HG03565 (cell line): ENCODE measurements around the gene ACYP2.

Experiments
- ATAC-seq: cut with Tn5 transposase; IDR thresholded peaks from one replicate; pipeline ENCODE4 v1.9.1; 2021; ENCODE audit warnings: mild to moderate bottlenecking, moderate library complexity; ENCODE audit not compliant: unreplicated experiment

The ACYP2 gene

DNA sequence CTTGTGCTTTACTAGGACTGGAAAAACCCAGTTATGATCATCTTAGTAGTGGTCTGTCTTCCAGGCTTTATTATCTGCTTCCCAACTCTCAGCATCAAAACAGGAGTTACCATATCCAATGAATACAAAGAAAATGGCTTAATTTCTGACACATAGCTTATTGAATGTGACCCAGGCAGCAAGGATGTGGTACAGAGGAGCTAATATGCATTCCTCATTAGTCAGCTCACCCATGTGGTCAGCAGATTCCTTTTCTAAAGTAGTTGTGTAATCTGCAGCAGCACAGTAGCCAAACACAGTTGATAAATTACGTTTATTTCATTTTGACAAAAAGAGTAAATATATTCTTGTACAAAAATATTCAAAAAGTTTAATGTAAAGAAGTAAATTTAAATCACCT, 97.0 kb downstream of the ACYP2 start:
- no peak for ATAC-seq

DNA sequence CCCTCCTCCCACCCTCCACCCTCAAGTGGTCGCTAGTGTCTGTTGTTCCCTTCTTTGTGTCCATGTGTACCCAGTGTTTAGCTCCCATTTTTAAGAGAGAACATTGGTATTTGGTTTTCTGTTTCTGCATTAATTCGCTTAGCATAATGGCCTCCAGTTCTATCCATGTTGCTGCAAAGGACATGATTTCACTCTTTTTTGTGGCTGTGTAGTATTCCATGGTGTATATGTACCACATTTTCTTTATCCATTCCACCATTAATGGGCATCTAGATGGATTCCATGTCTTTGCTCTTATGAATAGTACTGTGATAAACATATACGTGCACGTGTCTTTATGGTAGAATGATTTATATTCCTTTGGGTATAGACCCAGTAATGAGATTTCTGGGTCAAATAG, 97.7 kb downstream of the ACYP2 start:
- ATAC-seq: no peak

DNA sequence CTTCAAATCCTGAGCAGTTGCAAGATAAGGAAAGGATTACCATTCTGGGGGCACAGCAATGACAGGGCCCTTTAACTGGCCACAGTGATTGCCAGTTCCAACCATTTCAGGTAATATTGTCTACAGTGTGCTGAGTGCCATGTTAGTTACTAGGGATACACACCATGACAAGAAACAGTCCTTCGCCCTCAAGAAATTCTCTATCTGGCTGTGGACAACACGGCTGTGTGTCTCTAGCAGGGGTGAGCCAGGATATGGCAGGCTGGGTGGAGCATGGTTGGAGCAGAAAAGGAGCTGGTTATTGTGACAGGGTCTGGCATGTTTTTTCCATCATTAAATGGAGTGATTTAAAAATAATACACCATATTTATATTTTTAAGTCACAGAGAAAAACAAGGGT, 109.6 kb downstream of the ACYP2 start:
- no peak for ATAC-seq

DNA sequence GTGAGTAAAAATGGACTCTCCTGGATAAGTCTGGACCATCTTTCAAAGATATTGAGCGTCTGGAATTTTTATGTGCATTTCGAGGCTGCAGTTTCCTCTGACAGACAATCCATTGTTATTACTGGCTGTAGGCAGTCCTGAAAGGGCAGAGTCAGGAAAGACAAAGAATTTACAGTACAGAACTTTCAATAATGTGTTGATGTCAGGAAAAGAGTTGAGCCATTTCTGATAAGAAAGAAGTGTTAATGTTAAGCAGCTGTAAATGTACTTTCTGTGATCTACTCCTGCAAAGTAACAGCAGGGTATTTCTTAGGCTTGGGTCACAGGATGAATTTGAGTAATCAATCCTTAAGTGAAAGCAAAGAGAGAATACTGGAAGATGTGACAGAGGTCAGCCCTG, 110.8 kb downstream of the ACYP2 start:
- no peak for ATAC-seq

DNA sequence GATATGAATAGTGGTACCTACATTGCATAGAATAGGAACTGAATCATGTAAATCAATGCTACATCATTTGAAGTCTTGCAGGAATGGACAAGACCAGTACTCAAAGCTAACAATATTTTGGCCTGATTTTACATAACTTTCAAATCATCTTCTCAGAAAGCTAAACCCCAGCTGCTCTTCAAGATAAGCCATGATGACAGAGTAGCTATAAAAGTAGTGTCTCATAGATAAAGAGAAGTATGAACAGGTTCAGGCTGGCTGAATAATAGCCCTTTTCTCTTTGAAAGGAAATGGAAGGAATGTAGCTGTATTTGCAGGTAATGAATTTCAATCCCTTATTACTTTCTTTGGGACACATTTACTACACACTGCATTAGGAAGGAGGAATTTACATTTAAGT, 112.4 kb downstream of the ACYP2 start:
- ATAC-seq: no peak

DNA sequence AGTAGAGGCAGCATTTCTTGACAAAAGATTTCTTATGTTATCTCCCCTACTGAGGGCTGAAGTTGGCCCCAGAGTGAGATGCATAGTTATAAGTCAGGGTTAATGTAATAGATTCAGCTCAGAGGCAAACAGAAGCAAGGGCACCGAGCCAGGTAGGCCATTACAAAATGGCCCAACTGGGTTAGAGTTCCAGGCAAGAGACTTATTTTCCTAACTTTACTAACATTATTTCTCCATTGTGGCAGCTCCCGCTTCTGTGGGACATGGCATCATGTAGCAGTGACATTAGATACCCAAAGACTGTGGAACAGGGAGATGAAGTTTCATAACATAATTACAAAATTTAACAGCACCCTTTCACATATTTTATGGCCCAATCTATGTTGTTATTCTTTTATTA, 113.5 kb downstream of the ACYP2 start:
- no peak for ATAC-seq

DNA sequence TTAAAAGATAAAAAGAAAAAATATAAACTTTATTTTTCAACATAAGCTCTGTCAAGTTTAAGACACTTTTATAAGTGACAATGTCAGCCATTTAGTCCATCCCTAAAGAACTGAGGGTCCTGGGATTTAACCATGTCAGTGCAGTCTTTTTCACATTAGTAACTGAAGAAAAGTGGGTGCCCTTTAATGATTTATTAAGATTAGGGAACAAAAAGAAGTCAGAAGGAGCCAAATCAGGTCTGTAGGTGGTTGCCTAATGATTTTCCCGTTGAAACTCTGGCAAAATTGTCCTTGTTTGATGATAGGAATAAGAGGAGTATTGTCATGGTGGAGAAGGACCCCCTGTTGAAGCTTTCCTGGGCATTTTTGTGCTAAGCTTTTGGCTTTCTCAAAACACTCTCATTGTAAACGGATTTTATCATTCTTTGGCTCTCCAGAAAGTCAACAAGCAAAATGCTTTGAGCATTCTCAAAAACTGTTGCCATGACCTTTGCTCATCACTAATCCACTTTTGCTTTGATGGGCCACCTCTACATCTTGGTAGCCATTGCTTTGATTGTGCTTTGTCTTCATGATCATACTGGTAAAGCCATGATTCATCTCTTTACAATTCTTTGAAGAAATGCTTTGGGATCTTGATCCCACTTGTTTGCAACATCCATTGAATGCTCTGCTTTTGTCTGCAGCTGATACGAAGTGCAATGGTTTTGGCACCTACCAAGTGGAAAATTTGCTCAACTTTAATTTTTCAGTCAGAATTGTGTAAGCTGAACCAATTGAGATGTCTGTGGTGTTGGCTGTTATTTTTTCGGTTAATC, 118.6 kb downstream of the ACYP2 start:
- ATAC-seq: no peak

DNA sequence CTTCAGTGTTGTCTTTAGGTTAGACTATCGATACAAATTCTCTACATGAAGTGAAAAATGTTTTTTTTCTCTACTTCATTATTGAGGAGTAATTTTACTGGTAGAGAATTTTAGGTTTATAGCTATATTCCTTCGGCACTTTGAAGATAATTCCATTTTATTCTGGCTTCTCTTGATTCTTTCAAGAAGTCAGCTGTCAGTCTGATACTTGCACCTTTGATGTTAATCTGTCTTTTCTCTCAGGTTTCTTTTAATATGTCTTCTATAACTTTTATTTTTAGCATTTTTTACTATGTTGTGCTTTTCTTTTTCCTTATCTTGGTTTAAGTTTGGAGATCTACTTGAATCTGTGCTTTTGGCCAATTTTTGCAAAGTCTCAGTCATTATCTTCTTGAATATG, 122.0 kb downstream of the ACYP2 start:
- ATAC-seq: no peak

DNA sequence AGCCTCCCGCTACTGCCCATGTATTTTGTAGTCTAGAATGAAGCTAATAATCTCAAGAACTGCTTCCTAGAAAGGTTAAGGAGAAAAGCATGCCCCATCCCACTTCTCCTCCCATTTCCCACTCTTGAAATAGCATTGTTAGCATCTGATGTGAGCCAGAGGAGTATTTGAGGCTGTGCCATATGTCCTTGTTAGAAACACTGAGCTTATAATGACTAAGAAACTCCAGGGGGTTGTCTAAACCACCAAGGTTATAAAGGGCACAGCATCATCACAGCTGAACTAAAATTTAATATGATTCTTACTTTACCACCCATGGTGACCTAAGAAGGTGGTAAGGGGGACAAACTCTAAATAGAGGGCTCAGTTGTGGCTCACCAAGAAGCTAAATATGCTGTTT, 124.0 kb downstream of the ACYP2 start:
- ATAC-seq: no peak

DNA sequence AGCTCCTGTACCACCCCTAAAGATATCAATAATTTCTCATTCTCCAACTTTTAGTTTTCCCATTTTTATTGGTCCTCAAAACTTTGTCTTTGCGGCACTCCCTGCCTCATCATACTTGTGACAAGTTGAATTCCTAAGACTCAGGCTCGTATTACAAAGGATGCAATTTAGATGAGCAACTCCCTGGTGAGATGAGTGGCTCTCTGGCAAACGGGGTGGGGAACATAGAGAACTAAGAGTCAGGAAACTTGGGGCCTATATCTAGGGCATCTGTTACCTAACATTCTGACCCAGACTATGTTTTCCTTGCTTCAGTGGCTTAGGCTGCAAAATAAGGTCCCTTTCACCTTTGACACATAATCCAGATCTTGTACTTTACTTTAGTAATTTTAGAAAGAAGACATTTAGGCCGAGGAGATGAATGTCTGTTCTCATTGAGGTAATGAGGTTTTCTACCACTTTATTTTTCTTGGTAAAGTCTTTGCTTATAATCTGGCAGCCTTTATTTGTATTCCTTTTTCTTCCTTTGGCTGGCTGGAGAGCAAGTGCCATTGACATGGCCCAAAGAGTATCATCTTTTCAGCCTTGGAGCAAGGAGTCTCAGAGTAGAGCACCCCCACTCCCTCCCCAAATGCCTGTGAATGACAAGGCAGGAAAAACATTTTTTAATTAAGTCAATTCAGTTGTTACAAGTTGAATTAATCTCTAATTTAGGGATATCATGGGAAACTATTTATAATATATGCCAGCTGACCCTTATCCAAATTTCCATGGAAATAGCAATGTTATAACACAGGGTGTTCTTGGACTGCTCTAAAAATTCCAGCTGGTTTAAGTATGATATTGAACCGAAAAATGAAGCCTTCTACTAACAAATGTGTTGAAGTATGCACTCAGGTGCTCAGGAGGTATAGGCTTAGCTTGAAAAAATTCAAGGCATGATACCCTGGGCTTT, 125.4 kb downstream of the ACYP2 start:
- ATAC-seq: no peak

DNA sequence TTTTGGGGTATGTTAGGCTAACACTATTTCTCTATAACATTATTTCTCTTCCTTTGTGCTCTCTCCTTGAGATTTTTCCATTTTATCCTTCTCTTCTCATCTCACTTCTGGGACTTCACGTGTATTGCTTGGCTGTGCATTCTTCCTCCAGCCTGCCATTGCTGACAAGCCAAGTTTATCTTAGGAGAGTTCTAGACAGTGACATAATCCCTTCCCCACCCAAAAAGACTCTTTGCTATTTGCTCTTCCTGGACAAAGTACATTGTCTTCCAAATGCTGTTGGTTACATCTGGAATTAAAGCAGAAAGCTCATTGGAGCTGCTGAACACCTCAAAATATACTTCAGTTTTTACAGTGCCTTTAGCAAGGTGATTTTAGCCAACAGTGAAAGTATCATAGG, 131.7 kb downstream of the ACYP2 start:
- ATAC-seq: no peak

DNA sequence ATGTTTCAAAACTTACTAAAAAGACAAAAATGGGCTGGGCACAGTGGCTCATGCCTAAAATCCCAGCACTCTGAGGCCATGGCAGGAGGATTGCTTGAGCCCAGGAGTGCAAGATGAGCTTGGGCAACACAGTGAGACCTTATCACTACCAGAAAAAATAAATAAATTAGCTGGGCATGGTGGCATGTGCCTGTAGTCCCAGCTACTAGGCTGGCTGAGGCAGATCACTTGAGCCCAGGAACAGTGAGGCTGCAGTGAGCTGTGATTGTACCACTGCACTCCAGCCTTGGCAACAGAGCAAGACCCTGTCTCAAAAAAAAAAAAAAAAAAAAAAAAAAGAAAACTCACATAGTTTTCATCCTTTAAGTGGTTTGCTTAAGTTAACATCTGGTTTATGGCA, 134.2 kb downstream of the ACYP2 start:
- no peak for ATAC-seq

DNA sequence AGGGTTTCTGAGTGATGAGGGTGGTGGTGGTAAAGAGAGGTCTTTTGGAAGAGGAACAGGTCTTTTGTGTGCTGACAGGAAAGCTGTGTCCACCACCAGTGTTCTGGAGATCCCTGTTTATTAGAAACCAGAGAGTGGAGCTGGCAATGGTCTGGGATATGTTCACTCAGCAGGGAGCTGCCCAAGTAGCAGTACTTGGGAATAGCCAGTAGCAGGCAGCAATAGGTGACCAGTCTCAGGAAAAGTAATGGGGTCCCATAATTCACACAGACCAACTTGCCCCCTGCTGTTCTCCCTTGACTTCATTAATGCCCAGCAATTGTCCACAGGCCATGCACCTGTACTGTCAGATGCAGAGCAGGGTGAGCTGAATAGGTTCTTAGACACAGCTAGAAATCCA, 138.8 kb downstream of the ACYP2 start:
- ATAC-seq: no peak

DNA sequence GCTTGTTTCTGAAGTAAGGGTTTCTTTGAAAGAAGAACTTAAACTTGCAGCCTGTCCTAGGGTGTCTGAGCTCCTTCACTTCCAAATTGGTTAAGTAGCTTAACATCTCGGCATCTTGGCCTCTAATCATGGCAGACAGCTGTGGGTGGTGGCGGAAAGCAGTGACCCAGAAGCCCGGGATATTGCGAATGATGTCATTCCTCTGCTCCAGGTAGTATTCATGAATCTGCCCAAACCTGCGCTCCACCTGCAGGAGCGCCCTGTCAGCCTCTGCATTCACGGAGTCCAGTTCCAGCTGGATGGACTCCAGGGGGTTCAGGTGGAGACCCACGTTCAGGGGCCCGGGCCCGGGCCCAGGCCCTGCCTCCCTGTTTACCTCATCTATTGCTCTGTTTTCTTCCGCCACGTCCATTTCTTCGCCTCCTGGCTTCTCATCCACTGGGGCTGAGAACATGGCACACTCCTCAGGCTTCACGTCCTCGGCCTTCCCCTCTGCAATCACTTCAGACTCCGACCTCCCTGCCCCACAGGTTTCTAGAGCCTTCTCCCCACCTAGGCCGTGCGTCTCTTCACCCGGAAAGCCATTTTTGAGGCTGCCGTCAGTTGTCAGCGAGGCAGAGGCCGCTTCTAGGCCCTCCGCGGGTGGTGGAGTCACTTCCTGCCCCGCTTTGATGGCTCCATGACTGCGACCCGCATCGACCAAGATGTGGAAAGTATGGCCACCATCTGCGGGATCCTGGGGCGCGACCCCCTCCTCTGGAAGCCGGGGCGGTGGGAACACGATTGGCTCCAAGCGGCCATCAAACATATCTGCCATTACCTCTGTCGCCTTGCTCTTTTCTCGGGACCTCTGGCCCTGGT, 140.0 kb downstream of the ACYP2 start:
- ATAC-seq: no peak

DNA sequence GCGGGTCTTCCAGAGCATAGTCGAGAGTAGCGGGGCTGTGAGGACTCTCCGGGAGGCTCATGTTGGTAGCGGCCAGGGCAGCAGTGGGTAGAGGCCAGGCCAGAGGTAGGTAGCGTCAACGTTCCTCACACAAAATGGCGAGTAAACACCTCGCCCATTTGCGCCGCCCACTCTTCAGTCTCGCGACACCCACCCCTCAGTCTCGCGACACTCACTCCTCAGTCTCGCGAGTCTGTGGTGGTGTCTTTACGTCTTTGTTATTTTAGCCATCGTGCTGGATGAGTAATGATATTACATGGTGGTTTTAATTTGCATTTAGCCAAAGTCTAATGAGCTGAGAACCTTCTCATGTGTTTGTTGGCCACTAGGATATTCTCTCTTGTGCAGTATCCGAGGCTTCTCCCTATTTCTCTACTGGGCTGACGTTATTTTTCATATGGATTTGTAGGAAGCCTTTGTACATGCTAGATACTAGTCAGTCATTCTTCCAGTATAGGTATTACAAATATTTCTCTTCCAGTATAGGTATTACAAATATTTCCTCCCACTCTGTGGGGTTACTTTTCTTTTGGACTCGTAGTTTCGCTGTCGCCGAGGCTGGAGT, 140.8 kb downstream of the ACYP2 start, which contains the start of gene TSPYL6:
TSS of gene TSPYL6 (minus strand) at position 139 of the 604 bp plus-strand sequence. CDS start at position 61, 78 bp downstream.
- ATAC-seq: no peak

DNA sequence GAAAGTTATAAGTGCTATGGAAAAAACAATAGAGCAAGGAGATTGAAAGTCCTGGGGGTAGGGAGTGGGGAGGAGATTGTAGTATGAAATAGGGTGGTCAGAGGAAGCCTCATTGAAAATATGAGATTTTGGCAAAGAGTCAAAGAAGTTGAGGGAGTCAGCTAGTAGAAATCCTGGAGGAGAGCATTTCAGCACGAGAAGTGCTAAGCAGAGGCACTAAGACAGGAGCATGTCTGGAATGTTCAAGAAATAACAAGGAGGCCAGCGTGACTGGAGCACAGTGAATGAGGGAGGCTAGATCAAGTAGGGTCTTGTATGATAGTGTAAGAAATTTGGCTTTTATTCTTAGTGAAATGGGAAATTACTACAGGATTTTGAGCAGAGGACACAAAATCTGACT, 142.8 kb downstream of the ACYP2 start:
- ATAC-seq: no peak

DNA sequence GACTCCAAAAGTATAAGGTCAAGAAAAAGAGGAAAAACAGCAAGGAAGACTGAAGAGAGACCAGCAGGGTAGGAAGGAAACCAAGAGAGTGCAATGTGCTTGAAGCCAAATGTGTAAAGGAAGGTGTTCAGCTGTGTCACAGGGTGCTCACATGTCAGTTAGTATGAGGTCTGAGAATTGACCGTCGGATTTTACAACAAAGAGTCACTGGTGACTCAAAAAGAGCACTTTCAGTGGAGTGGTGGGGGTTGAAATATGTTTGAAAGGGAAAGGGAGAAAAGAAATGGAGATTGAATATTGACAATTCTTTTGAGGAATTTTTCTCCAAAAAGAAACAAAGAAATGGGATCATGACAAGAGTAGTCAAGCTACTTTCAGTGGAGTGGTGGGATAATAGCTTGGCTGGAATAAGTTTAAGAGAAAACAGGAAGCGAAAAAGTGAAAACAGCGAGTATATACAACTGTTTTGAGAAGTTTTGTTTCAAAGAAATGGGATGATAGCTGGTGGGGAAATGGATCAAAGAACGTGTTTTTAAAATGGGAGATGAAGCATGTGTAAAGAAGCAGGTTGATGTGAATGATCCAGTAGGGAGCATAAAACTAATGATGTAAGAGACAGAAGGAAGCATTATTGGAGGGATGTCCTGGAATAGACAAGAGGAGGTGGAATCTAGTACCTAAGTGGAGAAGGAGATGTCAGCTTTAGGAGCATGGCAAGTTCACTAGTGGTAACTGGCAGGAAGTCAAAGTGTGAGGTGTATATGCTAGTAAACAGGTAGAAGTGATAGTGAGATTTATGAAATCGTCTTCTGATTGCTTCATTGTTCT, 144.2 kb downstream of the ACYP2 start:
- ATAC-seq: peak; percentile 76

DNA sequence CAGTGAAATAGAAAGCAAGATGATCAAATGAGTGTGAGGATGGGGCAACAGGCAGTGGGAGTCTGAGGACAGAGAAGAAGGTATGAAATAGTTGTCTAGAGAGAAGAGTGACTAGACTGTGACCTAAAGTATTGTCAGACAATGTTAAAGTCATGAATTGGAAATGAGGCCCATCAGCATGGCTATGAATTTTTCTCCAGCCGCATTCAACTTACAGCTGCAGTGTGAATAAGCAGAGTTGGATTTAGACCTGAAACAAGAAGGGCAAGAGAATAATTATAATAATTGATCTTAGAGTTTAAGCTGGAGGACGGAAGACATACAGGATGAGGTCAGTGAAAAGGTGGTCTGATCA, 144.8 kb downstream of the ACYP2 start:
- ATAC-seq: no peak

DNA sequence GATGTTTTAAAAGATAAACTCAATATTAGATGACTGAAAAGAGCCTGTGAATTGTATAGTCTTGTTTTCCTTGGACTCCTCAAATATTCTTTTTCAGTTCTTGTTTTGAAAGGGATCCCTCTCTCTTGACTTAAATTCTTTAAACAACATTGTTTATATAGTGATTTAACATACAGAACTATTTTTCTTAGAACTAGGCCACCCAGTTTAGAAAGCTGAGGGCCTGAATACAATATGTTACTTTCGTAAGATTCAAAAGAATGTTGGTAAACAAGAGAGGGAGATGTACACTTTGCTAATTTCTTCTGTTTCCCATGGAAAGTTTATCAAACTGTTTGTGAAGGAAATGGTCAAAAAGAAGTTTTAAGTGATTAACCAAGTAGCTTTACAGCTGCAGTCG, 146.1 kb downstream of the ACYP2 start:
- ATAC-seq: no peak
